Measurements from ENCODE around the gene OSBPL9. TPM values are rescaled to one million over a fixed set of nuclear protein-coding genes. Genes with fewer than 3 reads are reported as not detected.

OSBPL9 gene
- total RNA-seq, 1 donor from 2014 or later: 103 TPM

DNA sequence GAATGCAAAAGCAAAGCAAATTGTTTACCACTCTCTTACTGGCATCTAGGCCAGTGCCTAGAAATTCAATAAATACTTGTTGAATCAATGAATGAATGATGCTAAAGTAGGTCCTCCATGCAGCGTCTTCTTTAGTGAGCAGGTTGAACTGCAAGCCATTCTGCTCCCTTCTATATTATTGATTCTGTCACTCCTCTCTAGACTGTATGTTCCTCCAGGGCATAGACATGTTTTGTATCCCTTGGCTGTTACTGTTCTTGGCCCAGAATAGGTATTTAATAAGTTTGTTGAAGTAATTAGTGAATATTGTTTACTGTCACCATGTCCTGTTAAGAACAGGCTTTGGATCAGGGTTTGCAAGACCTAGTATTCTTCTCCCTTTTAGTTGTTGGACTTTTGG, 43.7 kb downstream of the OSBPL9 start:
- Mint-ChIP-seq H3K4me3 (no peak overlapping the region), H3K27ac (peak overlapping the region; percentile 73), H3K36me3 (peaks cover 6% of the 10 kb centered on the region), H3K9me3 (peaks cover 3% of the 10 kb centered on the region), H3K4me1 (peaks cover 30% of the 10 kb centered on the region), H3K27me3 (ENCODE audit: low read depth) (no peaks in the 10 kb centered on the region)
- no peak for DNase-seq (ENCODE audit: low spot score in 2 of 2, unreplicated experiment in 2 of 2)
- TF ChIP-seq, protein P1, sequence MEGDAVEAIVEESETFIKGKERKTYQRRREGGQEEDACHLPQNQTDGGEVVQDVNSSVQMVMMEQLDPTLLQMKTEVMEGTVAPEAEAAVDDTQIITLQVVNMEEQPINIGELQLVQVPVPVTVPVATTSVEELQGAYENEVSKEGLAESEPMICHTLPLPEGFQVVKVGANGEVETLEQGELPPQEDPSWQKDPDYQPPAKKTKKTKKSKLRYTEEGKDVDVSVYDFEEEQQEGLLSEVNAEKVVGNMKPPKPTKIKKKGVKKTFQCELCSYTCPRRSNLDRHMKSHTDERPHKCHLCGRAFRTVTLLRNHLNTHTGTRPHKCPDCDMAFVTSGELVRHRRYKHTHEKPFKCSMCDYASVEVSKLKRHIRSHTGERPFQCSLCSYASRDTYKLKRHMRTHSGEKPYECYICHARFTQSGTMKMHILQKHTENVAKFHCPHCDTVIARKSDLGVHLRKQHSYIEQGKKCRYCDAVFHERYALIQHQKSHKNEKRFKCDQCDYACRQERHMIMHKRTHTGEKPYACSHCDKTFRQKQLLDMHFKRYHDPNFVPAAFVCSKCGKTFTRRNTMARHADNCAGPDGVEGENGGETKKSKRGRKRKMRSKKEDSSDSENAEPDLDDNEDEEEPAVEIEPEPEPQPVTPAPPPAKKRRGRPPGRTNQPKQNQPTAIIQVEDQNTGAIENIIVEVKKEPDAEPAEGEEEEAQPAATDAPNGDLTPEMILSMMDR (IDR thresholded peaks at IDR 0.05; ENCODE audit: unreplicated experiment): no peak

DNA sequence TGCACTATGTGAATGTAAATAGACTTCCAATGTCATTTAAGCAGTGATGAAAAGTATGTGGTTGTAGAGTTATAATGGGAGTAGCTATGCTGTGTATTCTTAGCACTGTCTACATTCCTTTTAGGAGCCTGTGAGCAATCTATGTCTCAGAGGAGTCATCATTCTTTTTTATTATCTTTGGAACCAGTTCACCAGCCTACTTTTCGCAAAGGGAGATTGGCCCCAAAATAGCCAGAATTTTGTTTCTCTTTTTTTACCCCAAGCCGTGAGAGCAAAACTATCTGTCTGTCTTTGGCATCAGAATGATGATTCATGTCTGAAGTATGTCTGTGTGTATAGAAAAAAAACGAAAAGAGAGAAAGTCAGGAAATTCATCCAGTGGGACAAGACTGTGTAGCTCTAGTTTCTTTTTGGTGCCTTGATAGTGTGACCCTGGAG, 44.2 kb downstream of the OSBPL9 start:
- H3K4me1 Mint-ChIP-seq: peaks cover 32% of the 10 kb centered on the region
- H3K9me3 Mint-ChIP-seq: peaks cover 3% of the 10 kb centered on the region
- no peak overlapping the region for H3K4me3 Mint-ChIP-seq
- no peak for DNase-seq (ENCODE audit: low spot score in 2 of 2, unreplicated experiment in 2 of 2)
- TF ChIP-seq, protein P1 (IDR thresholded peaks at IDR 0.05; ENCODE audit: unreplicated experiment): no peak
- peak overlapping the region; percentile 73 for H3K27ac Mint-ChIP-seq
- H3K36me3 Mint-ChIP-seq: peaks cover 6% of the 10 kb centered on the region
- H3K27me3 Mint-ChIP-seq (ENCODE audit: low read depth): no peaks in the 10 kb centered on the region

GRCh38 chr1:51663105-51663504, 46.2 kb downstream of the OSBPL9 start:
- H3K27ac Mint-ChIP-seq: no peak overlapping the region
- H3K36me3 Mint-ChIP-seq: peaks cover 1% of the 10 kb centered on the region
- no peak overlapping the region for H3K4me3 Mint-ChIP-seq
- H3K4me1 Mint-ChIP-seq: peaks cover 39% of the 10 kb centered on the region
- H3K27me3 Mint-ChIP-seq (ENCODE audit: low read depth): no peaks in the 10 kb centered on the region
- TF ChIP-seq, protein P1 (IDR thresholded peaks at IDR 0.05; ENCODE audit: unreplicated experiment): no peak
- no peak for DNase-seq (ENCODE audit: low spot score in 2 of 2, unreplicated experiment in 2 of 2)
- no peaks in the 10 kb centered on the region for H3K9me3 Mint-ChIP-seq

DNA sequence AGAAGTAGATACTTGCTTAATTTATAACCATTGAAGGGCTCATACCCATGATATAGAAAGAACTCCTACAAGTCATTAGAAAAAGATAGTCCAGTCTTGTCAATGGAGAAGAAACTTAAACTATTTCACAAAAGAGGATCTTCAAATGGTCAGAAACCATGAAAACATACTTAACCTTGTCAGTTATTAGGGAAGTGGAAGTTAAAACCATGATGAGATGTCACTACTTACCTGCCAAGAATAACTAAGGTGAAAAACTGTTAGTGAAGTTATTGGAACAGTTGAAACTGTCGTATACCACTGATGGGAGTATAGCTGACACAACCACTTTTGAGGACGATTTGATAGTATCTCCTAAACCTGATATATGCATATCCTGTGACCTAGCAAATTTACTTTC, 46.8 kb downstream of the OSBPL9 start:
- Mint-ChIP-seq H3K4me1 (peaks cover 39% of the 10 kb centered on the region), H3K27ac (no peak overlapping the region), H3K9me3 (no peaks in the 10 kb centered on the region), H3K4me3 (no peak overlapping the region), H3K36me3 (peaks cover 1% of the 10 kb centered on the region), H3K27me3 (ENCODE audit: low read depth) (no peaks in the 10 kb centered on the region)
- TF ChIP-seq, protein P1 (IDR thresholded peaks at IDR 0.05; ENCODE audit: unreplicated experiment): no peak
- DNase-seq (ENCODE audit: low spot score in 2 of 2, unreplicated experiment in 2 of 2): no peak

DNA sequence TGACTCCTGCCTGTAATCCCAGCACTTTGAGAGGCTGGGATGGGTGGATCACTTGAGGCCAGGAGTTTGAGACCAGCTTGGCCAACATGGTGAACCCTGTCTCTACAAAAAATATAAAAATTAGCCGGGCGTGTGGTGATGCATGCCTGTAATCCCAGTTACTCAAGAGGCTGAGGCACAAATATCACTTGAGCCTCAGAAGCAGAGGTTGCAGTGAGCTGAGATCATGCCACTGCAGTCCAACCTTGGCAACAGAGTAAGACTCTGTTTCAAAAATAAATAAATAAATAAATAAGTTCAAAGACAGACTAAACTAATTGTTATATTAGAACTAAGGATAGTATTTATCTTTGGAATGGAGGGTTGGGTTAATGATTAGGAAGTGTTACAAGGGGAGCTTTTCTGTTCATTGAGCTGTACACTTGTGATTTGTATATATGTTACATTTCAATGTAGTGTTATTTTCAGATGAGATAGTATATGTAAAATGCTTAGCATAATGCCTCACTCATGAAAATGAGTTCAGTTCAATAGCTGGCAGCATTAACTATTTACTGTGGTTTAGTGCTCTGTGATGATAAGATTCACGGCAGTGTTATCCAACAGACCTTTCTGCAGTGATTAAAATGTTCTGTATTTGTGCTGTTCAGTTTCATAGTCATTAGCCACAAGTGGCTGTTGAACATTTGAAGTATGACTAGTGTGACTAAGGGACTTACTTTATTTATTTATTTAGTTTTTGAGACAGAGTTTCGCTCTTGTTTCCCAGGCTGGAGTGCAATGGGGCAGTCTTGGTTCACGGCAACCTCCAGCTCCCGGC, 47.7 kb downstream of the OSBPL9 start:
- Mint-ChIP-seq H3K27me3 (ENCODE audit: low read depth) (no peaks in the 10 kb centered on the region), H3K4me1 (peaks cover 42% of the 10 kb centered on the region), H3K27ac (no peak overlapping the region), H3K36me3 (peaks cover 1% of the 10 kb centered on the region), H3K9me3 (no peaks in the 10 kb centered on the region), H3K4me3 (no peak overlapping the region)
- DNase-seq (ENCODE audit: low spot score in 2 of 2, unreplicated experiment in 2 of 2): no peak
- TF ChIP-seq, protein P1 (IDR thresholded peaks at IDR 0.05; ENCODE audit: unreplicated experiment): no peak

All from mesothelial cell of epicardium (in vitro differentiated cells).